AG04450 (cell line): ENCODE results near the gene ZNF428. TPM values are rescaled to one million over a fixed set of nuclear protein-coding genes. Genes with fewer than 3 reads are reported as not detected.
"Not testable (repeated sequence)": the region's sequence is repeated elsewhere in the genome, so short reads cannot be mapped to it uniquely, and the experiment has no call there.

Experiments
- CTCF ChIA-PET: fragments of 300-600, 350-600 bp; formaldehyde crosslinking; extraction: SDS; loops from one replicate; lab custom pipeline; 2022; ENCODE audit warnings: antibody characterized with exemption, inconsistent platforms; lab: Charles Lee
- POLR2A ChIA-PET: fragments of 350-600 bp; formaldehyde crosslinking; extraction: SDS; loops from one replicate; lab custom pipeline; 2021; ENCODE audit warnings: antibody characterized with exemption, inconsistent platforms; lab: Yijun Ruan, JAX
- DNase-seq: peaks from one replicate; pipeline ENCODE4 v3.0.0-alpha.2; 2011; ENCODE audit warnings: low read depth, low spot score
- H3K27ac ChIP-seq: one replicate; pipeline ENCODE4 v1.5.1; 2012; ENCODE audit warnings: low read depth, low read length, control low read depth
- H3K27me3 ChIP-seq: one replicate; pipeline ENCODE4 v1.6.0; 2012; ENCODE audit warnings: low read length; ENCODE audit not compliant: control insufficient read depth, insufficient read depth
- H3K4me3 ChIP-seq: 2 replicates; pipeline ENCODE4 v1.5.1; 2011; ENCODE audit warnings: mild to moderate bottlenecking, low read depth, low read length, control low read depth
- H3K9me3 ChIP-seq: 2 replicates; pipeline ENCODE4 v1.5.1; 2012; ENCODE audit warnings: low read length; ENCODE audit not compliant: control insufficient read depth, insufficient read depth
- polyA plus RNA-seq: library from polyadenylated mRNA; depleted of rRNA; stranded (reverse); fragments of >200 nt; gene quantifications from 2 replicates; pipeline ENCODE4 v1.2.3, GENCODE V29; 2011
- TF ChIP-seq, protein P1 (sequence below): IDR thresholded peaks from 2 replicates; pipeline ENCODE4 v1.5.1; 2011; ENCODE audit warnings: low read depth, low read length, control low read depth, inconsistent platforms

Gene ZNF428
- polyA plus RNA-seq, 1 experiment: 18.7 TPM

DNA sequence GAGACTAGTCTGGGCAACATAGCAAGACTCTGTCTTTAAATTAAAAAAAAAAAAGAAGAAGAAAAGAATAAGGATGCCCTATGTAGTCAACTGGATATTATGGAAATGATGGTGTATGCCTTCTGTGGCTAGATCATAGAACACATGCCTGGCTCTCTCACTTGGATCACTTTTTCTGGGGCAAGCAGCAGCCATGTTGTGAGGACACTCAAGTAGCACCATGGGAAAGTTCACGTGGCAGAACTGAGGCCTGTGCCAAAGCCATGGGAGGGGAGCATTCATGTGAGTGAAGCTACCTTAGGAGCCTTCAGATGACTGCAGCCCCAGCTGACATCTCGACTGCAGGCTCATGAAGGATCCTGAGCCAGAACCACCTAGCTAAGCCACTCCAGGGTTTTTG lies 38.6 kb upstream of the ZNF428 start:
- H3K9me3 ChIP-seq: no peaks in the 10 kb centered on the region
- POLR2A ChIA-PET: no interaction called here
- no peak for DNase-seq
- CTCF ChIA-PET: no interaction called here
- no peak overlapping the region for H3K4me3 ChIP-seq
- TF ChIP-seq, protein P1, sequence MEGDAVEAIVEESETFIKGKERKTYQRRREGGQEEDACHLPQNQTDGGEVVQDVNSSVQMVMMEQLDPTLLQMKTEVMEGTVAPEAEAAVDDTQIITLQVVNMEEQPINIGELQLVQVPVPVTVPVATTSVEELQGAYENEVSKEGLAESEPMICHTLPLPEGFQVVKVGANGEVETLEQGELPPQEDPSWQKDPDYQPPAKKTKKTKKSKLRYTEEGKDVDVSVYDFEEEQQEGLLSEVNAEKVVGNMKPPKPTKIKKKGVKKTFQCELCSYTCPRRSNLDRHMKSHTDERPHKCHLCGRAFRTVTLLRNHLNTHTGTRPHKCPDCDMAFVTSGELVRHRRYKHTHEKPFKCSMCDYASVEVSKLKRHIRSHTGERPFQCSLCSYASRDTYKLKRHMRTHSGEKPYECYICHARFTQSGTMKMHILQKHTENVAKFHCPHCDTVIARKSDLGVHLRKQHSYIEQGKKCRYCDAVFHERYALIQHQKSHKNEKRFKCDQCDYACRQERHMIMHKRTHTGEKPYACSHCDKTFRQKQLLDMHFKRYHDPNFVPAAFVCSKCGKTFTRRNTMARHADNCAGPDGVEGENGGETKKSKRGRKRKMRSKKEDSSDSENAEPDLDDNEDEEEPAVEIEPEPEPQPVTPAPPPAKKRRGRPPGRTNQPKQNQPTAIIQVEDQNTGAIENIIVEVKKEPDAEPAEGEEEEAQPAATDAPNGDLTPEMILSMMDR: no peak
- H3K27me3 ChIP-seq: no peaks in the 10 kb centered on the region
- H3K27ac ChIP-seq: no peak overlapping the region

DNA sequence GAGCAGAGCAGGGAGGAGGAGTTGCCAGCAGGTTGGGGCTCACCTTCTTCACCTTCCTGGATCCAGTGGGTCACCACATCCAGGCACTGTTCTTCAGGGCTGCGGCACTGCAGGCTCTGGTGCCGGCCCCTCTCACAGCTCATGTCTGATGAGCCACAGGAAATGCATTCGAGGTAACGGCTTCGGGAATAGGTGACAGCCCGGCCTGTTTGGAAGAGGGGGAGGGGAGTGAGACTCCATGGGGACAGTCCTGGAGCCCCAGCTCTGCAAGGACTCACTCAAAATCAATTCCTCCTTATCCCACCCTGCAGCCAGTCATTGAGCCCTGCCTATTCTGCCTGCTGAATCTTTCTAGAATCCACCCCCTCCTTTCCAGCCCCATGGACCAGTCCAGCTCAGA lies 37.0 kb upstream of the ZNF428 start:
- Histone ChIP-seq H3K9me3 (no peaks in the 10 kb centered on the region), H3K4me3 (no peak overlapping the region), H3K27ac (no peak overlapping the region), H3K27me3 (no peaks in the 10 kb centered on the region)
- no peak for DNase-seq
- TF ChIP-seq, protein P1: no peak
- POLR2A ChIA-PET: no interaction called here
- CTCF ChIA-PET: no interaction called here

DNA sequence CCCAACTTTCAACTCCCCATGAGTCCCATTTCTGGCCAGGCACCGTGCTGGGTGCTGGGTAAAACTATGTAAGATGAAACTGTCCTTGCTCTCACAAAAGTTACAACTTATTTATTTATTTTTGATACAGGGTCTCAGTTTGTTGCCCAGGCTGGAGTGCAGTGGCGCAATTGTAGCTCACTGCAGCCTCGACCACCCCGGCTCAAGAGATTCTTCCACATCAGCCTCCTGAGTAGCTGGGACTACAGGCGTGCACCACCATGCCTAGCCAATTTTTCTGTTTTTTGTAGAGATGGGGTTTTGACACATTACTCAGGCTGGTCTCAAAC lies 33.1 kb upstream of the ZNF428 start:
- TF ChIP-seq, protein P1: no peak
- Histone ChIP-seq H3K4me3 (no peak overlapping the region), H3K9me3 (no peaks in the 10 kb centered on the region), H3K27me3 (no peaks in the 10 kb centered on the region), H3K27ac (no peak overlapping the region)
- ChIA-PET POLR2A (interaction anchor here (1.0 kb wide), 1 partner anchor 73 kb away, joined by 3 read pairs; no protein-coding TSS in a partner anchor), CTCF (interaction anchor here (0.8 to 2.5 kb wide), 8 partner anchors 10 to 117 kb away, joined by 3 to 15 read pairs (median 7); no protein-coding TSS in a partner anchor)
- no peak for DNase-seq

DNA sequence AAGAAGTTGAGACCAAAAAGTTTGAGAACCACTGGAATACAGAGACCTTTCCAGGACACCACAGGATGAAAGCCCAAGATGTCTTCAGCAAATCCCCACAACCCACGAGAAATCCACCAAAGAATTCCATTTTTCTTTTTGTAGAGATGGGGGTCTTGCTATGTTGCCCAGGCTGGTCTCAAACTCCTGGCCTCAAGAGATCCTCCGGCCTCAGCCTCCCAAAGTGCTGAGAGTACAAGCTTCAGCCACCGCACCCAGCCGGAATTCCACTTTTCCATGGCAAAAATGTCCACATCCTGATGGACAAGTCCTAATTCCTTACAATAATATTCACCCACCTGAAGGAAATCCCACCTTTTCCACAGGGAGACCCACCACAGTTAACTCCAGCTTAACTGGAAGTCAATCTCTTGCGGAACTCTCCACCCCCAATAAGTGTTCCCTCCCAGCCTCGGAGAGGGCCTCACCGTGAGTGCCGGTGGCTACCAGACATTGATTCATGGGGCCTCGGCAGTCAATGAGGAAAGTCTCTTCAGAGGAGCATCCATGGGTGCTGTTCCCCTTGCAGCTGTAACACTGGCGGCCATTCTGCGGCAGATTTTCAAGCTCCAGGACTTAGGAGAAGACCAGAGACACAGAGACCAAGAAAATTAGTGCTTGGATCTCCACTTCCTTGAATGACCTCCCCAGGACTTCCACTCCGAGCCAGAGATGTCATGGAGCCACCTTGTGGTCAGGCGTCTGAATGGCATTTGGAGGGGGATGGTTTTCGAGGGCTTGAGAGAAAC lies 32.5 kb upstream of the ZNF428 start:
- peak; percentile 27 for DNase-seq
- no peaks in the 10 kb centered on the region for H3K9me3 ChIP-seq
- CTCF ChIA-PET: interaction anchor here (0.6 to 2.5 kb wide), 12 partner anchors 11 to 158 kb away, joined by 3 to 15 read pairs (median 4); no protein-coding TSS in a partner anchor
- H3K27ac ChIP-seq: no peak overlapping the region
- no peak overlapping the region for H3K4me3 ChIP-seq
- TF ChIP-seq, protein P1: peak; percentile 83
- POLR2A ChIA-PET: no interaction called here
- H3K27me3 ChIP-seq: no peaks in the 10 kb centered on the region

DNA sequence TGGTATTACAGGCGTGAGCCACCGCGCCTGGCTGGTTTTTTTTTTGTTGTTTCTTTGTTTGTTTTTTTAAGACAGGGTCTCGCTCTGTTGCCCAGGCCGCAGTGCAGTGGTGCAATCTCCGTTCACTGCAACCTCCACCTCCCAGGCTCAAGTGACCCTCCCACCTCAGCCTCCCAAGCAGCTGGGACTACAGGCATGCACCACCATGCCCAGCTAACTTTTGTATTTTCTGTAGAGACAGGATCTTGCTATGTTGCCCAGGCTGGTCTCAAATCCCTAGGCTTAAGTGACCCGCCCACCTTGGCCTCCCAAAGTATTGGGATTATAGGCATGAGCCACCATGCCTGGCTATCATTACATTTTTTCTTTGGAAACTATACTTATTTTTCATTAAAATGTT lies 30.8 kb upstream of the ZNF428 start:
- DNase-seq, H3K27ac ChIP-seq, H3K27me3 ChIP-seq, H3K4me3 ChIP-seq, H3K9me3 ChIP-seq, CTCF ChIA-PET: not testable (repeated sequence)
- POLR2A ChIA-PET: interaction anchor here (0.7 kb wide), 1 partner anchor 70 kb away, joined by 4 read pairs; no protein-coding TSS in a partner anchor
